K562 (cell line): ENCODE measurements around the gene BBOX1.

ENCODE experiments used
- CBFB ChIP-seq: sonication (generic); formaldehyde crosslinking; IDR thresholded peaks from 2 replicates; pipeline ENCODE4 v1.4.0; 2020; ENCODE audit warnings: mild to moderate bottlenecking, missing genetic modification reagents
- JUN ChIP-seq, 2 experiments: sonication (generic) in 1 of 2; formaldehyde crosslinking in 1 of 2; IDR thresholded peaks; 2 replicates each; pipeline versions ENCODE4 v1.6.1 to v1.8.0; 2012 to 2022; ENCODE audit warnings: borderline replicate concordance in 2 of 2, mild to moderate bottlenecking in 2 of 2, improper control_type of control experiment in 1 of 2, low read depth in 1 of 2, low read length in 1 of 2, missing genetic modification reagents in 1 of 2
- MBD2 ChIP-seq: sonication (generic); IDR thresholded peaks from 2 replicates; pipeline ENCODE4 v1.6.1; 2016; ENCODE audit warnings: low read depth, borderline replicate concordance
- TF ChIP-seq, protein P1 (sequence below): fragments of 250-450 bp; sonication (Bioruptor Pico); IDR thresholded peaks from 2 replicates; pipeline ENCODE4 v1.5.1; 2021; ENCODE audit warnings: mild to moderate bottlenecking

DNA sequence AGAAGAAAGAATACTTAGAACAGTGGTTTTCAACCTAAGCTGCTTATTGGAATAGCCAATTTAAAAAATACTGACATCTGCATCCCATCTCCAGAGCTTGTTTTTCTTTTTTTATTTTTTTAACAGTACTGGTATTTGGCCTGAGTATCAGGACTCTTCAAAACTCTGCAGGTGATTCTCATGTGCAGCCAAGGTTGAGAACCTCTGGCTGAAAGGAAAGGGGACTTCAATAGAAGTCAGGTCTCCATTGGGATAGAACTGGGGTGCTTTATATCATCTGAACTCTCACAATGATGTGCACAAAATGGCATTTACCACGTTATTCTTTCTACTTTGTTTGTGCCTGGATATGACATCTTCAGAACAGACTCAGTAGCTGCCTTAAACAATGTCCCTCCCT, 55.3 kb downstream of the BBOX1 start:
- TF ChIP-seq, protein P1, sequence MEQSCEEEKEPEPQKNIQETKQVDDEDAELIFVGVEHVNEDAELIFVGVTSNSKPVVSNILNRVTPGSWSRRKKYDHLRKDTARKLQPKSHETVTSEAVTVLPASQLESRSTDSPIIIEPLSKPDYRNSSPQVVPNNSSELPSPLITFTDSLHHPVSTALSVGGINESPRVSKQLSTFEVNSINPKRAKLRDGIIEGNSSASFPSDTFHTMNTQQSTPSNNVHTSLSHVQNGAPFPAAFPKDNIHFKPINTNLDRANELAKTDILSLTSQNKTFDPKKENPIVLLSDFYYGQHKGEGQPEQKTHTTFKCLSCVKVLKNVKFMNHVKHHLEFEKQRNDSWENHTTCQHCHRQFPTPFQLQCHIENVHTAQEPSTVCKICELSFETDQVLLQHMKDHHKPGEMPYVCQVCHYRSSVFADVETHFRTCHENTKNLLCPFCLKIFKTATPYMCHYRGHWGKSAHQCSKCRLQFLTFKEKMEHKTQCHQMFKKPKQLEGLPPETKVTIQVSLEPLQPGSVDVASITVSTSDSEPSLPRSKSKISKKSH: no peak
- TF ChIP-seq JUN (IDR thresholded peaks at IDR 0.05; ENCODE audit: borderline replicate concordance, low read depth, low read length) (no peak), JUN (CRISPR knock-in tag; IDR thresholded peaks at IDR 0.05; ENCODE audit: borderline replicate concordance) (no peak), CBFB (CRISPR knock-in tag) (no peak), MBD2 (no peak)
